Kidney capillary endothelial cell (primary cell): ENCODE measurements around the gene UBXN7.
"Not testable (repeated sequence)": the region's sequence is repeated elsewhere in the genome, so short reads cannot be mapped to it uniquely, and the experiment has no call there.

ENCODE experiments used
- DNase-seq: peaks from one replicate; pipeline ENCODE4 v3.0.0-alpha.2; 2018; ENCODE audit warnings: low spot score

The UBXN7 gene

GRCh38 chr3:196418601-196419000, 13.6 kb downstream of the UBXN7 start:
- no peak for DNase-seq

- DNase-seq: no peak
Observed at GRCh38 chr3:196414469-196414868, 17.8 kb downstream of the UBXN7 start.

GRCh38 chr3:196412704-196413103, 19.5 kb downstream of the UBXN7 start:
- no peak for DNase-seq

- no peak for DNase-seq
Observed at GRCh38 chr3:196409409-196409808, 22.8 kb downstream of the UBXN7 start.

GRCh38 chr3:196408565-196409300, 23.5 kb downstream of the UBXN7 start:
- DNase-seq: no peak

- DNase-seq: no peak
Observed at GRCh38 chr3:196406811-196407470, 25.3 kb downstream of the UBXN7 start.

- no peak for DNase-seq
Observed at GRCh38 chr3:196400331-196400730, 31.9 kb downstream of the UBXN7 start.

- peak; percentile 7 for DNase-seq
Observed at GRCh38 chr3:196399485-196399945, 32.7 kb downstream of the UBXN7 start.

GRCh38 chr3:196398782-196399181, 33.4 kb downstream of the UBXN7 start:
- DNase-seq: no peak

GRCh38 chr3:196397941-196398340, 34.3 kb downstream of the UBXN7 start:
- DNase-seq: no peak

- no peak for DNase-seq
Observed at GRCh38 chr3:196390116-196390515, 42.1 kb downstream of the UBXN7 start.

- no peak for DNase-seq
Observed at GRCh38 chr3:196388956-196389355, 43.3 kb downstream of the UBXN7 start.

GRCh38 chr3:196387941-196388340, 44.3 kb downstream of the UBXN7 start:
- not testable (repeated sequence) for DNase-seq

- DNase-seq: not testable (repeated sequence)
Observed at GRCh38 chr3:196386797-196387196, 45.4 kb downstream of the UBXN7 start.

GRCh38 chr3:196386034-196386433, 46.2 kb downstream of the UBXN7 start:
- DNase-seq: not testable (repeated sequence)

- DNase-seq: not testable (repeated sequence)
Observed at GRCh38 chr3:196385446-196385845, 46.8 kb downstream of the UBXN7 start.

GRCh38 chr3:196378146-196378841, 53.9 kb downstream of the UBXN7 start:
- no peak for DNase-seq

- DNase-seq: no peak
Observed at GRCh38 chr3:196377321-196377720, 54.9 kb downstream of the UBXN7 start.

- DNase-seq: no peak
Observed at GRCh38 chr3:196365736-196366135, 66.5 kb downstream of the UBXN7 start.

- DNase-seq: no peak
Observed at GRCh38 chr3:196360586-196360985, 71.6 kb downstream of the UBXN7 start.

- not testable (repeated sequence) for DNase-seq
Observed at GRCh38 chr3:196358540-196358939, 73.7 kb downstream of the UBXN7 start.

GRCh38 chr3:196357905-196358304, 74.3 kb downstream of the UBXN7 start:
- DNase-seq: no peak

- DNase-seq: no peak
Observed at GRCh38 chr3:196356556-196356955, 75.7 kb downstream of the UBXN7 start.
